Body of pancreas (tissue), 4 donors: Measurements from ENCODE around the gene ATOH8. TPM values are rescaled to one million over a fixed set of nuclear protein-coding genes. Genes with fewer than 3 reads are reported as not detected.

Experiments
- ATAC-seq: fragments of 150-250 bp; one replicate; pipeline ENCODE4 v1.9.1; 2016
- DNase-seq, 4 donors: peaks; one replicate each; pipeline ENCODE4 v3.0.0-alpha.2; 2019
- H3K27ac ChIP-seq, 4 donors: fragments of 200-600 bp; sonication (generic); 1 replicate in 3 of 4; 2 replicates in 1 of 4; pipeline versions ENCODE4 v1.5.1 to v1.6.1; 2016 to 2019; ENCODE audit warnings: mild to moderate bottlenecking in 1 of 4, mixed read lengths in 1 of 4, moderate library complexity in 1 of 4
- H3K27me3 ChIP-seq, 2 donors: fragments of 200-600 bp; sonication (generic); one replicate each; pipeline ENCODE4 v1.6.0; 2016; ENCODE audit warnings: mild to moderate bottlenecking in 1 of 2
- H3K36me3 ChIP-seq, 2 donors: fragments of 200-600 bp; sonication (generic); replicated peaks in 1 of 2; 2 replicates each; pipeline ENCODE4 v1.5.1; 2016; ENCODE audit warnings: low read depth in 2 of 2; ENCODE audit not compliant: insufficient read depth in 1 of 2
- H3K4me1 ChIP-seq: fragments of 200-600 bp; sonication (generic); one replicate; pipeline ENCODE4 v1.6.0; 2016
- H3K4me3 ChIP-seq, 2 donors: fragments of 200-600 bp; sonication (generic); 1 replicate in 1 of 2; 2 replicates in 1 of 2; pipeline ENCODE4 v1.5.1; 2016 to 2019
- H3K9me3 ChIP-seq, 3 donors: fragments of 200-600 bp; sonication (generic); 1 replicate in 2 of 3; 2 replicates in 1 of 3; pipeline ENCODE4 v1.5.1; 2016
- CTCF ChIP-seq, 7 experiments: fragments of 450-650 bp in 4 of 7; fragments of 200-600 bp in 3 of 7; sonication (generic) in 3 of 7; IDR thresholded peaks; one replicate each; pipeline ENCODE4 v1.5.1; 2016 to 2019; ENCODE audit warnings: antibody characterized with exemption in 7 of 7
- POLR2A ChIP-seq, 3 donors: fragments of 450-650 bp; IDR thresholded peaks; one replicate each; pipeline ENCODE4 v1.6.1; 2016; ENCODE audit warnings: antibody characterized with exemption in 3 of 3, mild to moderate bottlenecking in 2 of 3
- WGBS, 2 donors: methylation state at CpG; one replicate each; pipeline ENCODE4 v1.1.5; 2017; 5-methylcytosine and 5-hydroxymethylcytosine counted together
- intact Hi-C: fragments of 100-400 bp; cut with DNase I; formaldehyde crosslinking; loops from one replicate; pipeline ENCODE4 v1.15.1; 2023
- total RNA-seq, 2 donors: library from RNA; depleted of rRNA; stranded (reverse); fragments of >200 nt; gene quantifications; one replicate each; pipeline ENCODE4 v1.1.0, GENCODE V29; 2016

ATOH8 gene
- total RNA-seq, 2 donors from 2014 or later: 12.9 to 14.5 TPM

DNA sequence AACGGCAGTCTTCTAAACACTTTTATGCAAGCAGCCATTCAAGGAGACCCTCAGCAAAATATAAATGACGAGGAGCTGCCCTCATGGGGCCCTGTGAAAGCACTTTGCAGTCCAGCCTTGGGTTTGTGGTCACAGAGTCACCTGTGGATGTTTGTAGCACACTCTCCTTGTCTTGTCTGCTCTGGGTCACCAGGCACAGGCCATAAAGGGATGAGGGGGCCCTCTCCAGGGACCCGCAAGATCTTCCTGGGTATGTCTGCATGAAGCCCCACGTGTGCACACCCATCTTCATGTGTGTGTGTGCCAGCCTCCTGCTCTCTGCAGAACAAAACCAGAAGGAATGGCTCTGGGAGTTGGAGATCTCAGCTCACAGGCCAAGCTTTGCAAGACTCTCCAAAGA lies 36.2 kb downstream of the ATOH8 start:
- H3K27me3 ChIP-seq: no peaks in the 10 kb centered on the region
- intact Hi-C loops: no loop called here
- ATAC-seq (no peak), DNase-seq (no peak)
- no peak overlapping the region for H3K4me3 ChIP-seq
- no peak overlapping the region for H3K27ac ChIP-seq
- peaks cover 29% of the 10 kb centered on the region for H3K4me1 ChIP-seq
- TF ChIP-seq POLR2A (IDR thresholded peaks at IDR 0.05): no peak
- no peak for TF ChIP-seq CTCF (IDR thresholded peaks at IDR 0.05)
- H3K9me3 ChIP-seq: no peaks in the 10 kb centered on the region
- 75 to 77% methylated on average over 3 to 4 of the region's 4 CpGs for WGBS, 2 donors
- H3K36me3 ChIP-seq: no peaks in the 10 kb centered on the region

DNA sequence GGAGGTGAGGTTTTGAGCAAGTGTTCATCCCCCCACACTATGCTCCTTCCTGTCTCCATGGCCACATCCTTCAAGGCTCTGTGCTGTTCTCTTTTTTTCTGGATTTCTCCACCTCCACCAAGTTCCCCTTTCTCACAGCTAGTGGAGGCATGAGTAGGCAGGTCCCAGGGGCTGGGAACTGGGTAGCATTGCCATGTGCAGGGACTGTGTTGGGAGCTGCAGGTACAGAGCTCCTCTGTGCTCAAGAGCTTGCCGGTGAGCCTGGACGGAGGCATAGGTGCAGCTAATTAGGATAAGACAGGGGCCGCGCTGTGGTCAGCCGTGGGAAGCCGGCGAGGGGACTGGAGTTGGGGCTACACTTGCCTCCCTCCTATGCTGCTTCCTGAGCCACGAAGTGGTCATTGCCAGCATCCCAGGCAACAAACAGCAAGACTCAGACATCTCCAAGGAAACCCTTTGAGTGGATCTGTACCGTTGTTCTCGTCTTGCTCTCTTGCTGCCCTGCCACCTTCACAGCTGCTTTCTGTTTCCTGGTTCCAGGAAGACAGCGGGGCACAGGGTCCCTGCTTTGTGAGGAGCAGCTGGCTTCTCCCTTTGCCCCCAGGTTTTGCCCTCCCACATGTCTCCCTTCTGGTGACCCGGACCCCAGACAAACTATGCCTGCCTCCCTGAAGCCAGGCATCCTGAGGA lies 36.9 kb downstream of the ATOH8 start:
- peaks cover 29% of the 10 kb centered on the region for H3K4me1 ChIP-seq

DNA sequence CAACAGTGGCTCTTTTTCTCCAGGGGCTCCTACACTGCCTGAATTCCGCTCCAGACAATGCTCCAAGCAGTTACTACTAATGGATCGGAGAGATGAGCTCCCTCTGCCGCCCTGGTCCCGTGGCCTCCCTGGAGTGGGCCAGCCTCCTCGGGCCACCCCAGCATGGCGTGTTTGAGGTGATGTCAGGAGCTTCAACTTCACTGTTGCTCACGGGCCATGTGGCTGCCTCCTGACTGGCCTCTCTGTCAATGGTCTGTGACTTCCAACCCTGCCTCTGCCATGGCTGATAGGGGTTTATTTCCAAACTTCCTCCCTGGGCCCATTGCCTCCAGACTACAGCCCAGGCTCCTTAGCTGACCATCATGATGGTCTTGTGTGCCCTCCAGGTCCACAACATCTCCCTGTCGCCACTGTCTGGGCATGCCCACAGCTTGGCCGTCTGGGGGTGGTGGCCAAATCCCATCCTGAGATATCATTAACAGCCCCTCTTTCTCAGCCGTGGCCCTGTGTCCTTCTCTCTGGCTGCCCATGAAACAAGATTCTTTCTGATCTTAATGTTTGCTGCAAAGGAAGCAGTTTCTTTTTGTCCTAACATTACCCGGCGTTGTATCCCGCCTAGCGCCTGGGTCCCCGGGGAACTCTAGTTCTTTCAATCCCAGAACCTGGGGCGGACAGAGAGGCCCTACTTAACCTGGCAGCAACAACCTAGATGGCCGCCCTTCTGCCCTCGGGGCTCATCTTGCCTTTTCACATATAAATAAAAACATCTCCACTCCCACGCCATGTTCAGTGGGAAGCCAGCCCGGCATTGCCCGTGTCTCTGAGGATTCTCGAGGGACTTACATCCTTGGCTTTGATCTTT lies 38.1 kb downstream of the ATOH8 start:
- ATAC-seq (no peak), DNase-seq (no peak)
- Histone ChIP-seq H3K27me3 (no peaks in the 10 kb centered on the region), H3K4me3 (no peak overlapping the region), H3K36me3 (no peaks in the 10 kb centered on the region), H3K27ac (peak overlapping the region in 1 of 4 donors; percentile 12), H3K9me3 (no peaks in the 10 kb centered on the region), H3K4me1 (peaks cover 29% of the 10 kb centered on the region)
- 72 to 84% methylated on average over 15 to 22 of the region's 22 CpGs for WGBS, 2 donors
- intact Hi-C loops: no loop called here
- no peak for TF ChIP-seq CTCF (IDR thresholded peaks at IDR 0.05)
- no peak for TF ChIP-seq POLR2A (IDR thresholded peaks at IDR 0.05)

More for the DNA sequence above, 36.9 kb downstream of the ATOH8 start:
- ATAC-seq (no peak), DNase-seq (peak in 1 of 4 donors; percentile 5)
- Histone ChIP-seq H3K27ac (no peak overlapping the region), H3K9me3 (no peaks in the 10 kb centered on the region), H3K27me3 (no peaks in the 10 kb centered on the region), H3K4me3 (no peak overlapping the region), H3K36me3 (no peaks in the 10 kb centered on the region)
- TF ChIP-seq CTCF (IDR thresholded peaks at IDR 0.05) (no peak), POLR2A (IDR thresholded peaks at IDR 0.05) (no peak)
- 69 to 76% methylated on average over 10 to 12 of the region's 12 CpGs for WGBS, 2 donors
- intact Hi-C loops: no loop called here

- Histone ChIP-seq H3K9me3 (no peaks in the 10 kb centered on the region), H3K4me1 (peaks cover 29% of the 10 kb centered on the region), H3K27me3 (no peaks in the 10 kb centered on the region), H3K27ac (peak overlapping the region in 3 of 4 donors; percentile 39 to 62 (median 41)), H3K4me3 (no peak overlapping the region), H3K36me3 (no peaks in the 10 kb centered on the region)
- 70 to 83% methylated on average over 8 of the region's 8 CpGs for WGBS, 2 donors
- TF ChIP-seq CTCF (IDR thresholded peaks at IDR 0.05): no peak
- TF ChIP-seq POLR2A (IDR thresholded peaks at IDR 0.05): no peak
- intact Hi-C loops: no loop called here
- peak in 3 of 4 donors; percentile 38 to 66 (median 50) for DNase-seq
- peak; percentile 79 for ATAC-seq
Observed at GRCh38 chr2:85792783-85793441, 39.1 kb downstream of the ATOH8 start.
